HG02970 (cell line): ENCODE results near the gene TMEM123.

Experiments
- ATAC-seq: cut with Tn5 transposase; IDR thresholded peaks from one replicate; pipeline ENCODE4 v1.9.1; 2021; ENCODE audit warnings: mild to moderate bottlenecking, moderate library complexity, moderate number of reproducible peaks; ENCODE audit not compliant: unreplicated experiment, low FRiP score

The TMEM123 gene

DNA sequence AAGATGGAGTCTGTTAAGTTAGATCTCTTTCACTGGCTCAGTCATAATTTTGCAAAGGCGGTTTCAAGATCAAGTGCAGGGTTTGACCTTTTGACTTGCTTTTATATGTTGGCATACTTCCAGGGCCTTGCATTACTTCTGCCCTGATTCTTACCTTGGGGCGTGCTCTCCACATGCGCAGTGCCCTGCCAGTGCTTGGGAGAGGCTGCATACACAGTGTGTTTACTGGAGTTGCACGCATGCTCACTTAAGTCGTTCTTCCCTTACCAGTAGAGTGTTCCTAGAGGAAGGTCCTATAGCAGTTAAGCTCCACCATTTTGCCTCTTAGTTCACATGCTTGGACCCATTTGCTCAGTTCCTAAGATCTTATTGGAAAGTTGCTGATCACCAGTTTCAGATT, 21.0 kb upstream of the TMEM123 start:
- no peak for ATAC-seq

- no peak for ATAC-seq
Measured at GRCh38 chr11:102472127-102472526, 19.6 kb upstream of the TMEM123 start.

DNA sequence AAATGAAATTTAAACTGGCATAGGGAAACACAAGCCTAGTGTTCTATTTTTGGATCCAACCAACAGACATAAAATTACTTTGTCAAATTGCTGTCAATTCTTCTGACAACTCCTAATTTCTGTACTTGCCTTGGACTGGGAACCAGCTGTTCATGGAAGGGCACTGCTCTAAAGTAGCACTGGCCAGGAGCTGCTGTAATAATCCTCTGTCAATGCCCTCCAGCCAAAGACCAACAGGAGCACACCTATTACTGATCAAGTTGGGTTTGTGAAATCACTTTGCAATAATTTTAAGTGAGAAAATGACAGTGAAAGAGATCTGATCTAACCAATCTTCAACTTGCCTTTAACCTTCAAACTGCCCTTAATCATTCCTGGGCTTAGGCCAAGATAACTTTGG, 18.9 kb upstream of the TMEM123 start:
- ATAC-seq, result no peak

DNA sequence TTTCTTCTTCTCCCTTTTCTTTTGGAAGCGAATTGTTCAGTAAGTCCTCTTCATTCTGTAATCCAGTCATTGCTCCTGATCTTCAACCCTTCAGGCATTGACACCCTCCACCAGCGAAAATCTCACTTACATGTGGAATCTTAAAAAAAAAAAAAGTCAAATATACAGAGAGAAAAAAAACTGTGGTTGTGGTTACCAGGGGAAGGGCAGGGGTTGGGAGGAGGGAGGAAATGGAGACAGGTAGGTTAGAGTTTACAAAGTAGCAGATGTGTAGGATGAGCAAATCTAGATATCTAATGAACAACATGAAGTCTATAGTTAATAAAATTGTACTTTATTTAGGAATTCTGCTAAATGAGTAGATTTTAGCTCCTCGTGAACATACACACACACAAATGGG, 17.7 kb upstream of the TMEM123 start:
- no peak for ATAC-seq

DNA sequence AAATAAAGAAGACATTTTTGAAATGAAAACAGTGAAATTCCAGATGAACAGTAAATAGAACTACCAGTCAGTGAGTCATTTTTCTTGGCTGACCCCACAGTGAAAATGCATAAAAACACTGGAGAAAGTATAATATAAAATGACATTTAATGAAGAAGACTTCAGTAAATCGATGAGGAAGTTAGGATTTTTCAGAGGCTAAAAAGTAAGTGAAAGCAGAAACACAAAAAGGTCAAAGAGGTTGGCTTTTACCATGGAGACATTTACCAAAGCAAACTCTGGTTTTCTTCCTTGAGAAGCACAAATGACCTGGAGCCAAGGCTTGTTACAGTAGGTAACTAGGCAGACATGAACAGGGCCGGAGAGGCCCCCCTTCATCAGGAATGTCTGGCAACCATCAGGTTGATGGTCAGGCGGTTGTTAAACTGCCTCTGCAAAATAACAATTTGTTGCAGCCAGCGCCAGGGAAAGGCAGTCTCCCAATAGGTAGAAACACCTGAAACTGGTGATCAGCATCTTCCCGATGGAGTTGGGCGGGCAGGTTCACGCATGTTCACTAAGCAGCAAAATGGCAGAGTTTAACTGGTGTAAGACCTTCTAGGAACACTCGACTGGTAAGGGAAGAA, 16.7 kb upstream of the TMEM123 start:
- no peak for ATAC-seq

- ATAC-seq, result no peak
Measured at GRCh38 chr11:102468616-102469195, 16.1 kb upstream of the TMEM123 start.

DNA sequence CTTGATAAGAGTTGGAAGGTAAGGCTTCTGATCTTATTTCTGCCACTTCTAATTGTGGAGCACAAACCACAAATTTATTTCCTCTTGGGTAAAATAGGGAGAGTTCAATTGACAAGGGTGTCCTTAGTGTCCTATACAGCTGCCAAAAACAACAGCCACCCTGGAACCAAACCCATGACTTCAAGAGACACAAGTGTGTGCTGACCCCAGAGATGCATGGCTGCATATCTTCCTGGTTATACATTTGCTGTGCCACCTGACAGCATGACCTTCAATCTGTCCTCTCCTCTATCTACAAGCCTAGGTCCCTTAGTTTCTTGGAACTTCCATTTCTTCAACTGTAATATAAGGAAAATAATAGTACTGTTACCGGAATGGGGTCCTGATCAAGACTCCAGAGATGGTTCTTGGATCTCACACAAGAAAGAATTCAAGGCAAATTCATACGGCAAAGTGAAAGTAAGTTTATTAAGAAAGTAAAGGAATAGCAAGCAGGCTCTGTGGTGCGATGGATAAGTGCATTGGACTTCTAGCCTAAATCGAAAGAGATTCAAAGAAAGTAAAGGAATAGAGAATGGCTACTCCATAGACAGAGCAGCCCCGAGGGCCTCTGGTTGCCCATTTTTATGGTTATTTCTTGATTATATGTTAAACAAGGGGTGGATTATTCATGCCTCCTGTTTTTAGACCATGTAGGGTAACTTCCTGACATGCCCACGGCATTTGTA, 15.5 kb upstream of the TMEM123 start:
- ATAC-seq, result no peak

DNA sequence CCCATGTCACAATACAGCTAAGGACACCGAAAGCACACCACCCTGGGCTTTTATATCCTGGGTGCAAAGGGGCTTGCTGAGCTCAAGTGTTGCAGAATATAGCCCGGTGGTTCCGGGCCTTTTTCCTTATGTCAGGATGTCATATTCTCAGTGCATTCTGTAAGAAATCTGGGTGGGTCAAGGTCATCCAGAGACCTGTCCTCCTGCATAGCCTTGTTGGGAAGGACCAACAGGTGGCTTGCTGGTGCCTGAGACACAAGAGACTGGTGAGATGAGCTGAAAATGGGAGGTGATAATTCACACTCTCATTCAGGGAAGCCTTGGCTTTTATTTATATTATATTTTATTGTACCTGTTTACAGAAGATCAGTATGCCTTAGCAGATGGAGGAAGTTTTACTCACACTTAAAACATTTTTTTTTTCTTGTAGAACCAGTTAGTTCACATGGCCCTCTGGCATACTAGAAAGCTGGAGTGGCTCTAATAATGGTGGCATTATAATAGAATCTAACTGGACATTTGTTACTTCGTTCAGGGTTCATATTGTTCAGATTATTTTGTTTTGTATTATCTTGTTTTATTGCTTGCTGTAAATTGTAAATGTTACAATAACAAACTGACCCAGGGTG, 14.6 kb upstream of the TMEM123 start:
- ATAC-seq, result no peak

- no peak for ATAC-seq
Measured at GRCh38 chr11:102465696-102466095, 13.1 kb upstream of the TMEM123 start.

GRCh38 chr11:102464859-102465500, 12.4 kb upstream of the TMEM123 start:
- no peak for ATAC-seq

- no peak for ATAC-seq
Measured at GRCh38 chr11:102464037-102464436, 11.5 kb upstream of the TMEM123 start.

GRCh38 chr11:102462610-102463009, 10.0 kb upstream of the TMEM123 start:
- no peak for ATAC-seq

DNA sequence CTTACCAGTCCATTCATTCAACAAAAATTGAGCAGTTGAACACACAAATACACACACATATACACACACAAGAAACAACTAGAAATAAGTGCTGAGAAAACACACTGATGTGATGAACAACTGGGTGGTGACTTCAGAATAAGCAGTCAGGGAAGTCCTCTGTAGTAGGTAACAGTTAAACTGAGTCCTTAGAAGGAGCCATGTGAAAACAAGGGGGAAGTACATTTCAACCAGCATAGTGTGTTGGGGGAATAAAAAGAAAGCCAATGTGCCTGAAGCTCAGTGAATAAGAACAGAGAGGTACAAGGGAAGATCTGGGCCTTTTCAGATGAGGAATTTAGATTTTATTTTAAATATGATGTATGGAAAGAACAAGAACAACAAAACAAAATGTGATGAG, 6.8 kb upstream of the TMEM123 start:
- ATAC-seq, result no peak

DNA sequence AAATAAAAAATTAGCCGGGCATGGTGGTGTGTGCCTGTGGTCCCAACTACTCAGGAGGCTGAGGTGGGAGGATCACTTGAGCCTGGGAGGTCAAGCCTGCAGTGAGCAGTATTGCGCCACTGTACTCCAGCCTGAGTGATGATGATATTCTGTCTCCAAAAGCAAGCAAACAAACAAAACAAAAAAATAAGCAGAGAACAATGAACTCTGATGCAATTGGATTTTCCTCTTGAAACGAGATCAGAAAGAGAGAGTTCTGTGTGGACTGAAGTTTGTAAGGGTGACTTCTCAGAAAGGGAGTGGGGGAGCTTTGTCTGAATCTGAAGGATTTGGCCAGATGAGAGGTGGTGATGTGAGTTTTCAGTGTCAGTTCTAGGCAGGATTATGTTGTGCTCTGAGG, 6.0 kb upstream of the TMEM123 start:
- no peak for ATAC-seq

GRCh38 chr11:102457865-102458264, 5.3 kb upstream of the TMEM123 start:
- ATAC-seq, result no peak

DNA sequence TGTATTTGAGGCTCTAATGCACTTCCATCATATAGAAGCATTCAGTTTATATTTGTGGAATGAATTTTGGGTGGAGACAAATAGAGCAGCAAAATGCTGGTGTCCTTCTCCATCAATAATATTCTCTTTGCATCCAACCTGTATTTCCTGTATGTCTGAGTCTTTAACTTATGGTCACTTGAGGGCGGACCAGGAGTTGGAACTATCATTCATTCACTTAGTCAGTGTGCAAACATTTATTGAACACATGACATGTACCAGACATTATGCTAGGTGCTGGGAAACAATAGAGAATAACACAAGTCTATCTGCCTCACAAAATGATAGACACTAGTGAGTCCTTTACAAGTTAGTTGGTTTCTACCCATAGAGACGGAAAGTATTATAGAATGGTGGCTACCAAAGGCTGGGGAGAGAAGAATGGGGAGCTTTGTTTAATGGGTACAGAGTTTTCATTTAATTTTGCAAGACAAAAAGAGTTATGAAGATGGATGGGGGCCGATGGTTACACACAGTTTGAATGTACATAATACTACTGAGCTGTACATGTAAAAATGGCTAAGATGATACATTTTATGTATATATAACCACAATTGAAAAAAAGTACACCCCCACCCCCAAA, 4.6 kb upstream of the TMEM123 start:
- no peak for ATAC-seq

DNA sequence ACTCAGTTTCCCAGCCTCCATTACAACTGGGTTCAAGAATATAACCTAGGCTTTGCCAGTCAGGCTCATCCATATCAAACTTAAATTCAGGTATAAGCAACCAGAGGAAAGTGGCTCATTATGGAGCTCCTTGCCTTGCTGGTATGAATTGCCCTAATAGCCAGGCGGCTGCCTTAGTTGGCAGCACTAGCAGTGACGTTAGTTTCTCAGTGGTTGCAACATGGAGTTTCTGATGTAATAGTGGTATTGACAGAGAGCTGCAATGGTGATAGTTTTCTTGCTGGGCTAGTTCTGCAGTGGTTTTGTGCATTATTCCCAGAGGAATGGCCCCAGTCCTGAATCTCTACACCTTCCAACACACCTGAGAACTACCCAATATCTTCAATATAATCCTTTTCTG, 3.8 kb upstream of the TMEM123 start:
- ATAC-seq, result no peak

- ATAC-seq, result no peak
Measured at GRCh38 chr11:102453921-102454320, 1.4 kb upstream of the TMEM123 start.

DNA sequence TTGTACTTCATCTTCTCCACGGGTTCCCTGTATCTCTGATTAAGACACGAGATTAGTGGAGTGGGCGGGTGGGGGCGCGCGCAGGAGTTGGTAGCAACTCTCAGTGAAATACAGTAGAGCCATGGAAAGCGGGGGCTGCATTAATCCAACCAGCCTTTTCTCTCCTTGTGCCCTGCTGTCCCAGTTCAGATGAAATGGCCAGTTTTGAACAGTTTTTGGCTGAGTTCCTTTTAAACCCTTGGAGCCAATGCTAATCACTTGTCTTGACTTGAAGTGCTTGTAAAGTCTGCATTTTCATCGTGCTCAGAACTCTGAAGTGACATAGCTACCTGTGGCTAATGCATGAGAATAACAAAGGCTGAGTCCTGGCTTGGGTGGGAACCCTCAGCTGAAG, 734 bp upstream of the TMEM123 start:
- no peak for ATAC-seq

- peak; percentile 69 for ATAC-seq
Measured at GRCh38 chr11:102451681-102452460, 694 bp downstream of the TMEM123 start.
